Natural killer cell (primary cell): ENCODE data around the gene C6orf89. TPM values are rescaled to one million over a fixed set of nuclear protein-coding genes. Genes with fewer than 3 reads are reported as not detected.

ENCODE experiments used
- ATAC-seq, 3 donors: fragments of 150-1000 bp in 2 of 3; fragments of 200-7000 bp in 1 of 3; cut with Tn5 transposase; 1 replicate in 1 of 3; 2 replicates in 2 of 3; pipeline ENCODE4 v1.10.0; 2021; ENCODE audit warnings: mild to moderate bottlenecking in 2 of 3, moderate library complexity in 2 of 3
- DNase-seq, 2 donors: peaks; one replicate each; pipeline versions ENCODE4 v3.0.0 to v3.0.0-alpha.2; 2013 to 2021; ENCODE audit warnings: mixed read lengths in 1 of 2
- H3K27ac ChIP-seq: one replicate; pipeline ENCODE4 v1.5.1; 2013; ENCODE audit warnings: mild to moderate bottlenecking, low read length
- H3K27me3 ChIP-seq: one replicate; pipeline ENCODE4 v1.6.1; 2013; ENCODE audit warnings: low read length; ENCODE audit not compliant: control insufficient read depth, insufficient read depth
- H3K36me3 ChIP-seq: one replicate; pipeline ENCODE4 v1.6.1; 2013; ENCODE audit warnings: low read length; ENCODE audit not compliant: control insufficient read depth, insufficient read depth
- H3K4me1 ChIP-seq: one replicate; pipeline ENCODE4 v1.6.1; 2013; ENCODE audit warnings: low read length; ENCODE audit not compliant: control insufficient read depth, insufficient read depth
- H3K4me3 ChIP-seq: one replicate; pipeline ENCODE4 v1.5.1; 2013; ENCODE audit warnings: low read length
- H3K9me3 ChIP-seq: one replicate; pipeline ENCODE4 v1.6.1; 2013; ENCODE audit warnings: low read length; ENCODE audit not compliant: control insufficient read depth, insufficient read depth
- H3K27ac Mint-ChIP-seq, 2 donors: one replicate each; pipeline ENCODE4 v1.8.0; 2022; ENCODE audit warnings: mild to moderate bottlenecking in 2 of 2, mixed read lengths in 2 of 2, moderate library complexity in 1 of 2
- H3K27me3 Mint-ChIP-seq, 2 donors: one replicate each; pipeline ENCODE4 v1.8.0; 2022; ENCODE audit warnings: low read depth in 2 of 2, mixed read lengths in 2 of 2
- H3K36me3 Mint-ChIP-seq: one replicate; pipeline ENCODE4 v1.8.0; 2022; ENCODE audit warnings: mixed read lengths
- H3K4me1 Mint-ChIP-seq, 2 donors: one replicate each; pipeline ENCODE4 v1.8.0; 2022; ENCODE audit warnings: mixed read lengths in 2 of 2
- H3K4me3 Mint-ChIP-seq: one replicate; pipeline ENCODE4 v1.8.0; 2022; ENCODE audit warnings: mild to moderate bottlenecking, moderate library complexity, mixed read lengths
- H3K9me3 Mint-ChIP-seq, 2 donors: one replicate each; pipeline ENCODE4 v1.8.0; 2022; ENCODE audit warnings: mixed read lengths in 2 of 2
- CTCF ChIP-seq: fragments of 200-600 bp; IDR thresholded peaks from one replicate; pipeline ENCODE4 v1.8.0; 2022; ENCODE audit warnings: antibody characterized with exemption
- WGBS: methylation state at CpG from one replicate; pipeline ENCODE4 v1.1.7; 2013; ENCODE audit warnings: missing lambda C conversion rate; ENCODE audit not compliant: insufficient coverage; 5-methylcytosine and 5-hydroxymethylcytosine counted together
- intact Hi-C: fragments of 100-400 bp; cut with micrococcal nuclease; formaldehyde crosslinking; loops from one replicate; pipeline ENCODE4 v1.14.2; 2022
- total RNA-seq, 4 donors: library from RNA; stranded (reverse); fragments of 120-200 nt in 1 of 4; gene quantifications; one replicate each; pipeline versions ENCODE4 v1.2.3 to v1.2.4, GENCODE V29; 2013 to 2022

C6orf89 gene
- total RNA-seq, 3 donors from 2014 or later (not counting 1 experiment from before 2014, with no cell fraction given), result 34.3 to 47.0 (median 46.3) TPM

- H3K27me3 Mint-ChIP-seq, result no peaks in the 10 kb centered on the region
- H3K4me1 Mint-ChIP-seq, result peaks cover 21 to 38% of the 10 kb centered on the region in 2 donors
- ATAC-seq, result no peak
- H3K9me3 Mint-ChIP-seq, result no peaks in the 10 kb centered on the region
- no peak overlapping the region for H3K27ac ChIP-seq
- DNase-seq, result no peak
- H3K4me1 ChIP-seq, result peaks cover 19% of the 10 kb centered on the region
- H3K36me3 ChIP-seq, result peaks cover 19% of the 10 kb centered on the region
- H3K4me3 Mint-ChIP-seq, result no peak overlapping the region
- H3K9me3 ChIP-seq, result no peaks in the 10 kb centered on the region
- no peak overlapping the region for H3K4me3 ChIP-seq
- TF ChIP-seq CTCF, result no peak
- WGBS, result 94% methylated on average over 2 of the region's 2 CpGs
- H3K27ac Mint-ChIP-seq, result no peak overlapping the region
- intact Hi-C loops, result no loop called here
- H3K36me3 Mint-ChIP-seq, result peaks cover 7% of the 10 kb centered on the region
- no peaks in the 10 kb centered on the region for H3K27me3 ChIP-seq
Observed at GRCh38 chr6:36908747-36909146, 23.0 kb downstream of the C6orf89 start.

GRCh38 chr6:36912030-36912454 lies 26.3 kb downstream of the C6orf89 start:
- intact Hi-C loops, result no loop called here
- Histone ChIP-seq H3K4me3 (no peak overlapping the region), H3K9me3 (no peaks in the 10 kb centered on the region), H3K36me3 (peaks cover 26% of the 10 kb centered on the region), H3K27me3 (no peaks in the 10 kb centered on the region), H3K4me1 (peaks cover 19% of the 10 kb centered on the region), H3K27ac (peak overlapping the region; percentile 49)
- Mint-ChIP-seq H3K27ac (peak overlapping the region; percentile 72 to 86), H3K27me3 (no peaks in the 10 kb centered on the region), H3K4me1 (peaks cover 21 to 30% of the 10 kb centered on the region in 2 donors), H3K36me3 (no peaks in the 10 kb centered on the region), H3K4me3 (peak overlapping the region; percentile 63), H3K9me3 (no peaks in the 10 kb centered on the region)
- no peak for TF ChIP-seq CTCF
- 5% methylated on average over 4 of the region's 4 CpGs for WGBS
- peak; percentile 46 to 63 (median 62) for ATAC-seq
- DNase-seq, result peak in 1 of 2 donors; percentile 64

GRCh38 chr6:36912586-36912985 lies 26.8 kb downstream of the C6orf89 start:
- no peak for TF ChIP-seq CTCF
- peak overlapping the region; percentile 49 for H3K27ac ChIP-seq
- Mint-ChIP-seq H3K36me3 (no peaks in the 10 kb centered on the region), H3K4me1 (peaks cover 21 to 25% of the 10 kb centered on the region in 2 donors), H3K9me3 (no peaks in the 10 kb centered on the region), H3K4me3 (peak overlapping the region; percentile 63), H3K27ac (peak overlapping the region; percentile 72 to 86), H3K27me3 (no peaks in the 10 kb centered on the region)
- DNase-seq (peak in 1 of 2 donors; percentile 83), ATAC-seq (peak; percentile 67 to 75 (median 73))
- H3K27me3 ChIP-seq, result no peaks in the 10 kb centered on the region
- intact Hi-C loops, result no loop called here
- peaks cover 31% of the 10 kb centered on the region for H3K36me3 ChIP-seq
- no peak overlapping the region for H3K4me3 ChIP-seq
- H3K9me3 ChIP-seq, result no peaks in the 10 kb centered on the region
- WGBS, result 10% methylated on average over 7 of the region's 8 CpGs
- H3K4me1 ChIP-seq, result peaks cover 19% of the 10 kb centered on the region

GRCh38 chr6:36913082-36913481 lies 27.3 kb downstream of the C6orf89 start:
- no peaks in the 10 kb centered on the region for H3K27me3 Mint-ChIP-seq
- peaks cover 20 to 21% of the 10 kb centered on the region in 2 donors for H3K4me1 Mint-ChIP-seq
- peak overlapping the region; percentile 72 to 86 for H3K27ac Mint-ChIP-seq
- H3K4me3 Mint-ChIP-seq, result peak overlapping the region; percentile 63
- Histone ChIP-seq H3K4me3 (no peak overlapping the region), H3K4me1 (peaks cover 19% of the 10 kb centered on the region), H3K27ac (peak overlapping the region; percentile 49), H3K36me3 (peaks cover 35% of the 10 kb centered on the region), H3K27me3 (no peaks in the 10 kb centered on the region), H3K9me3 (no peaks in the 10 kb centered on the region)
- 93% methylated on average over 3 of the region's 4 CpGs for WGBS
- intact Hi-C loops, result no loop called here
- no peak for TF ChIP-seq CTCF
- DNase-seq (no peak), ATAC-seq (no peak)
- no peaks in the 10 kb centered on the region for H3K9me3 Mint-ChIP-seq
- H3K36me3 Mint-ChIP-seq, result no peaks in the 10 kb centered on the region
